Tibial nerve (tissue), 4 donors: ENCODE results near the gene MBD3L2B.

ENCODE experiments used
- EP300 ChIP-seq, 2 donors: sonication (generic); formaldehyde crosslinking; IDR thresholded peaks; one replicate each; pipeline ENCODE4 v1.6.1; 2017; ENCODE audit warnings: antibody characterized with exemption in 2 of 2, mild to moderate bottlenecking in 1 of 2
- POLR2A ChIP-seq, 2 donors: fragments of 450-650 bp; IDR thresholded peaks; one replicate each; pipeline ENCODE4 v1.6.1; 2017; ENCODE audit warnings: antibody characterized with exemption in 2 of 2, mild to moderate bottlenecking in 2 of 2, moderate library complexity in 2 of 2
- TF ChIP-seq, protein P1 (sequence below), 5 experiments: fragments of 200-600 bp in 3 of 5; fragments of 450-650 bp in 2 of 5; sonication (generic) in 3 of 5; IDR thresholded peaks; one replicate each; pipeline ENCODE4 v1.5.1; 2016 to 2019; ENCODE audit warnings: antibody characterized with exemption in 5 of 5, mild to moderate bottlenecking in 3 of 5, moderate library complexity in 2 of 5

DNA sequence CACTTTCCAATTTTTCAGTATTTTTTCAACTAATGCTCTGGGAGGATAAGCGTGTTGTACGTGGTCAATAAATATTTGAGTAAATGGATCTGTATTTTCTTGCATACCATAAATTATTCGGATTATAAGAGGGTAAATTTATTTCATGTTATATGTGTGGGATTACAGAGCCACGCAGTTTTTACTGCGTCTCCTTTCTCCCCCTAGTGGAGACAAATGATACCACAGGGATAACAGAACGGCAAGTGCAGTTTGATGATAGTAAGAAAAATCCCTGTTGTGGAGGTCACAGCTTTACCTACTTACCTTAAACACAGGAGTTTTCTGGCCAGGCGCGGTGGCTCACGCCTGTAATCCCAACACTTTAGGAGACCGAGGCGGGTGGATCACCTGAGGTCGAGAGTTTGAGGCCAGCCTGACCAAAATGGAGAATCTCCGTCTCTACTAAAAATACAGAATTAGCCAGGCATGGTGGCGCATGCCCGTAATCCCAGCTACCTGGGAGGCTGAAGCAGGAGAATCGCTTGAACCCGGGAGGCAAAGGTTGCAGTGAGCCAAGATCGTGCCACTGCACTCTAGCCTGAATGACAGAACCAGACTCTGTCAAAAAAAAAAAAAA is 16.8 kb downstream of the MBD3L2B start:
- TF ChIP-seq, protein P1, sequence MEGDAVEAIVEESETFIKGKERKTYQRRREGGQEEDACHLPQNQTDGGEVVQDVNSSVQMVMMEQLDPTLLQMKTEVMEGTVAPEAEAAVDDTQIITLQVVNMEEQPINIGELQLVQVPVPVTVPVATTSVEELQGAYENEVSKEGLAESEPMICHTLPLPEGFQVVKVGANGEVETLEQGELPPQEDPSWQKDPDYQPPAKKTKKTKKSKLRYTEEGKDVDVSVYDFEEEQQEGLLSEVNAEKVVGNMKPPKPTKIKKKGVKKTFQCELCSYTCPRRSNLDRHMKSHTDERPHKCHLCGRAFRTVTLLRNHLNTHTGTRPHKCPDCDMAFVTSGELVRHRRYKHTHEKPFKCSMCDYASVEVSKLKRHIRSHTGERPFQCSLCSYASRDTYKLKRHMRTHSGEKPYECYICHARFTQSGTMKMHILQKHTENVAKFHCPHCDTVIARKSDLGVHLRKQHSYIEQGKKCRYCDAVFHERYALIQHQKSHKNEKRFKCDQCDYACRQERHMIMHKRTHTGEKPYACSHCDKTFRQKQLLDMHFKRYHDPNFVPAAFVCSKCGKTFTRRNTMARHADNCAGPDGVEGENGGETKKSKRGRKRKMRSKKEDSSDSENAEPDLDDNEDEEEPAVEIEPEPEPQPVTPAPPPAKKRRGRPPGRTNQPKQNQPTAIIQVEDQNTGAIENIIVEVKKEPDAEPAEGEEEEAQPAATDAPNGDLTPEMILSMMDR (IDR thresholded peaks at IDR 0.05): no peak
- TF ChIP-seq POLR2A (IDR thresholded peaks at IDR 0.05) (no peak), EP300 (IDR thresholded peaks at IDR 0.05) (no peak)
